ENCODE data around the gene NHS. TPM values are rescaled to one million over a fixed set of nuclear protein-coding genes. Genes with fewer than 3 reads are reported as not detected.

The NHS gene
- total RNA-seq, 3 donors from 2014 or later = 8.5 to 11.2 (median 8.8) TPM

GRCh38 chrX:17654116-17654515 lies 279.1 kb downstream of the NHS start:
- Histone ChIP-seq H3K4me1 (peaks cover 0 to 2% of the 10 kb centered on the region in 2 donors), H3K4me3 (no peak overlapping the region), H3K27me3 (peaks cover 0 to 46% of the 10 kb centered on the region in 2 donors), H3K27ac (no peak overlapping the region), H3K9me3 (no peaks in the 10 kb centered on the region), H3K36me3 (no peaks in the 10 kb centered on the region)
- DNase-seq (ENCODE audit: low spot score in 2 of 2) = no peak
- TF ChIP-seq, protein P1, sequence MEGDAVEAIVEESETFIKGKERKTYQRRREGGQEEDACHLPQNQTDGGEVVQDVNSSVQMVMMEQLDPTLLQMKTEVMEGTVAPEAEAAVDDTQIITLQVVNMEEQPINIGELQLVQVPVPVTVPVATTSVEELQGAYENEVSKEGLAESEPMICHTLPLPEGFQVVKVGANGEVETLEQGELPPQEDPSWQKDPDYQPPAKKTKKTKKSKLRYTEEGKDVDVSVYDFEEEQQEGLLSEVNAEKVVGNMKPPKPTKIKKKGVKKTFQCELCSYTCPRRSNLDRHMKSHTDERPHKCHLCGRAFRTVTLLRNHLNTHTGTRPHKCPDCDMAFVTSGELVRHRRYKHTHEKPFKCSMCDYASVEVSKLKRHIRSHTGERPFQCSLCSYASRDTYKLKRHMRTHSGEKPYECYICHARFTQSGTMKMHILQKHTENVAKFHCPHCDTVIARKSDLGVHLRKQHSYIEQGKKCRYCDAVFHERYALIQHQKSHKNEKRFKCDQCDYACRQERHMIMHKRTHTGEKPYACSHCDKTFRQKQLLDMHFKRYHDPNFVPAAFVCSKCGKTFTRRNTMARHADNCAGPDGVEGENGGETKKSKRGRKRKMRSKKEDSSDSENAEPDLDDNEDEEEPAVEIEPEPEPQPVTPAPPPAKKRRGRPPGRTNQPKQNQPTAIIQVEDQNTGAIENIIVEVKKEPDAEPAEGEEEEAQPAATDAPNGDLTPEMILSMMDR (IDR thresholded peaks at IDR 0.05) = no peak
- no peak for TF ChIP-seq POLR2A (IDR thresholded peaks at IDR 0.05)
- TF ChIP-seq POLR2AphosphoS5 (IDR thresholded peaks at IDR 0.05) = no peak
- intact Hi-C loops (cut with DNase I; ENCODE audit: low total_unique reads) = no loop called here

- peak overlapping the region; percentile 17 to 61 (median 20) for H3K4me3 ChIP-seq
- intact Hi-C loops (cut with DNase I; ENCODE audit: low total_unique reads) = no loop called here
- no peaks in the 10 kb centered on the region for H3K9me3 ChIP-seq
- peaks cover 0 to 50% of the 10 kb centered on the region in 2 donors for H3K27me3 ChIP-seq
- H3K27ac ChIP-seq = no peak overlapping the region
- H3K4me1 ChIP-seq = peaks cover 0 to 2% of the 10 kb centered on the region in 2 donors
- TF ChIP-seq POLR2A (IDR thresholded peaks at IDR 0.05) (no peak), POLR2AphosphoS5 (IDR thresholded peaks at IDR 0.05) (no peak)
- TF ChIP-seq, protein P1 (IDR thresholded peaks at IDR 0.05) = no peak
- DNase-seq (ENCODE audit: low spot score in 2 of 2) = no peak
- no peaks in the 10 kb centered on the region for H3K36me3 ChIP-seq
These were observed 280.4 kb downstream of the NHS start for GRCh38 chrX:17655211-17656034.

GRCh38 chrX:17656035-17656418 lies 281.0 kb downstream of the NHS start:
- intact Hi-C loops (cut with DNase I; ENCODE audit: low total_unique reads) = no loop called here
- Histone ChIP-seq H3K27me3 (peaks cover 0 to 47% of the 10 kb centered on the region in 2 donors), H3K4me3 (peak overlapping the region; percentile 17 to 61 (median 20)), H3K9me3 (no peaks in the 10 kb centered on the region), H3K27ac (no peak overlapping the region), H3K36me3 (no peaks in the 10 kb centered on the region), H3K4me1 (peaks cover 0 to 2% of the 10 kb centered on the region in 2 donors)
- TF ChIP-seq POLR2A (IDR thresholded peaks at IDR 0.05) (no peak), POLR2AphosphoS5 (IDR thresholded peaks at IDR 0.05) (no peak)
- TF ChIP-seq, protein P1 (IDR thresholded peaks at IDR 0.05) = no peak
- no peak for DNase-seq (ENCODE audit: low spot score in 2 of 2)

DNA sequence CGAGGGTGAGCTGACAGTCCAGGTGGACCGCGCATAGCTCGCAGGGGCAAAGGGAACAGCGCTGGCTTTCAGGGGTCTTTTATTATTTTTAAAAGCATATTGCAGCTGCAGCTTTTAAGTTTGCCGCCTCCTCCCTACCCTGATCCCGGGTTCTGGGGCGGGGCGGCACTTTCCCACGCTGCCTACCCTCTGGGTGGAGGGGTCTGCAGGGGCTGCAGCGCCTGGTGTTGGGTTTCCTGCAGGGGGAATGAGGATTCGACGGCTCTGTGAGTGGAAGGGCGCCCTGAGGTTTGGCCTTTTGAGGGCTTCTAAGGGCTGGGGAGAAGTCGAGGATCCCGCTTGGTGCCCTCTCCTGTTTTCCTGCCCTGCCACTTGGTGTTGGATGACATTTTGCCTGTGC lies 281.6 kb downstream of the NHS start:
- no peaks in the 10 kb centered on the region for H3K9me3 ChIP-seq
- peaks cover 0 to 51% of the 10 kb centered on the region in 2 donors for H3K27me3 ChIP-seq
- peaks cover 0 to 2% of the 10 kb centered on the region in 2 donors for H3K4me1 ChIP-seq
- no peak overlapping the region for H3K27ac ChIP-seq
- no peak overlapping the region for H3K4me3 ChIP-seq
- intact Hi-C loops (cut with DNase I; ENCODE audit: low total_unique reads) = no loop called here
- DNase-seq (ENCODE audit: low spot score in 2 of 2) = no peak
- no peaks in the 10 kb centered on the region for H3K36me3 ChIP-seq
- TF ChIP-seq POLR2A (IDR thresholded peaks at IDR 0.05) = no peak

- DNase-seq (ENCODE audit: low spot score in 2 of 2) = no peak
- intact Hi-C loops (cut with DNase I; ENCODE audit: low total_unique reads) = no loop called here
- TF ChIP-seq, protein P1 (IDR thresholded peaks at IDR 0.05) = no peak
- TF ChIP-seq POLR2AphosphoS5 (IDR thresholded peaks at IDR 0.05) (no peak), POLR2A (IDR thresholded peaks at IDR 0.05) (no peak)
These were observed 287.4 kb downstream of the NHS start for GRCh38 chrX:17662391-17662790.

More at GRCh38 chrX:17662391-17662790, 287.4 kb downstream of the NHS start:
- Histone ChIP-seq H3K27me3 (peaks cover 0 to 39% of the 10 kb centered on the region in 2 donors), H3K4me3 (no peak overlapping the region), H3K27ac (no peak overlapping the region), H3K4me1 (no peaks in the 10 kb centered on the region), H3K9me3 (no peaks in the 10 kb centered on the region), H3K36me3 (no peaks in the 10 kb centered on the region)
